Stimulated activated CD8-positive, alpha-beta memory T cell treated with anti-CD3 and anti-CD28 coated beads, Interleukin-4, amount 100 ng/mL, for 48 hours (primary cell): ENCODE measurements around the gene ATRIP.
A peak's percentile ranks its signal among the peaks of the same experiment; 100 is the strongest.
"Not testable (repeated sequence)": the region's sequence is repeated elsewhere in the genome, so short reads cannot be mapped to it uniquely, and the experiment has no call there.

Source experiments
- DNase-seq: peaks from one replicate; pipeline ENCODE4 v3.0.0-alpha.2; 2020

Gene ATRIP

DNA sequence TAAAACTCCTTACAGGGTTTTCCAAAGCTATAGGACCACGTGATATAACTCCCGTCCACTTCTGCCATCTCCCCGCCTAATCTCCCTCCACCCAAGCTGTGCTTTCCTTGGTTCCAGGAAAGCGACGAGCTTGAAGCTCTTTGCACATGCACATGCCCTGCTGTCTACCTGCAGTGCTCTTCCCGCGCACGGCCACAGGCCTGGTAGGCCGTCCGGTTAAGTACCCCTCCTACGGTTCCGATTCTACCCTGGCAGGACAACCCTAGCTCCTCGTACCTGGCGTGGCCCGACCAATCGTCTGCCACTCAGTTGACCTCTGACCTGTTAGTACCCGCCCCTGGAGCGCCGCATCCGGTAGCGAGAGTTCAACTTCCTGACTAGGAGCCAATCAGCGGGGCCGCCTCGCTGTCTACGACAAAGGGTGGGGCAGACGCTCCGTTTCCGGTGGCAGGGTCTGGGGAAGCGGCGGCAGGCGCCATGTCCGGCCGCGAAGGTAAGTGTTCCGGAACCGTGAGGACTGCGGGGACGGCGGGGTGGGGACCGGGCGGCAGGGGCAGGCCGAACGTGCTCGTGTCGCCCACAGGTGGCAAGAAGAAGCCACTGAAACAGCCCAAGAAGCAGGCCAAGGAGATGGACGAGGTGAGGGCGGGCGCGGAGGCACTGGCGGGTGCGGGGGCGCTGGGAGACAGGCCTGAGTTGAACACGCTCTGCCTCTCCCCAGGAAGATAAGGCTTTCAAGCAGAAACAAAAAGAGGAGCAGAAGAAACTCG, 6.5 kb upstream of the ATRIP start, which contains the start of the genes CCDC51 and TMA7:
Gene CCDC51, minus strand, starts transcription at position 300 of the 770 bp plus-strand sequence. CDS start 4,991 bp downstream, outside the sequence.
Gene TMA7, plus strand, starts transcription at position 438 of the 770 bp plus-strand sequence. Its CDS starts 40 bp downstream, at position 478.
- peak; percentile 99 for DNase-seq

DNA sequence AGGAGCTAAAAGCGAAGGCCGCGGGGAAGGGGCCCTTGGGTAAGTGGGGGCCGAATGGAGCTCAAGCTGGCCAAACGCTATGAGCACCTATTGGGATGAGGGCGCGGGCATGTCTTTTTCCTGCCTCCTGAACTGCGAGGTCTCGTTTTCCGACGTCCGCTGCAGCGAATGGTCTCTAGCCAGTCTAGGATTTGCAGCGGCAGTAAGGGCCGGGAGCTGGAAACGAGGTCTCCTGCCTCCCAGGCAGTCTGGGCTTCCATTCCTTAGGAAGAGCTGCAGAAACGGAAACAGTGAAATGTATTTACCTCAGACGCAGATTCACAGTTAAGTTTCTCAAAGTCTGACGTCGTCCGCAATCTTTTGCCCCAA, 6.0 kb upstream of the ATRIP start:
- DNase-seq, result no peak

DNA sequence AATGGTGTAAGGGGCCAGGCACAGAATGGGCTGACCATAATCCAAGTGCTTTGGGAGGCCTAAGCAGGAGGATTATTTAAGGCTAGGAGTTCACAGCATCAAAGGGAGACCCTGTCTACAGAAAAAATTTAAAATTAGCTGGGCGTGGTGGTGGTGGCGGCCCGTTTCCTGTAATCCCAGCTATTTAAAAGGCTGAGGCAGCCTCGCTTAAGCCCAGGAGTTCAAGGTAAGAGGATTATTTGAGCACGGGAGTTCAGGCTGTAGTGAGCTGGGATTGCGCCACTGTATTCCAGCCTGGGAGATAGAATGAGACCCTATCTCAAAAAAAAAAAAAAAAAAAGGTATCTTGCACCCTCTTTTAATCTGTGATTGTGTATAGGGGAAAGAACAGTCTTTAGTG, 4.6 kb upstream of the ATRIP start:
- DNase-seq, result no peak

DNA sequence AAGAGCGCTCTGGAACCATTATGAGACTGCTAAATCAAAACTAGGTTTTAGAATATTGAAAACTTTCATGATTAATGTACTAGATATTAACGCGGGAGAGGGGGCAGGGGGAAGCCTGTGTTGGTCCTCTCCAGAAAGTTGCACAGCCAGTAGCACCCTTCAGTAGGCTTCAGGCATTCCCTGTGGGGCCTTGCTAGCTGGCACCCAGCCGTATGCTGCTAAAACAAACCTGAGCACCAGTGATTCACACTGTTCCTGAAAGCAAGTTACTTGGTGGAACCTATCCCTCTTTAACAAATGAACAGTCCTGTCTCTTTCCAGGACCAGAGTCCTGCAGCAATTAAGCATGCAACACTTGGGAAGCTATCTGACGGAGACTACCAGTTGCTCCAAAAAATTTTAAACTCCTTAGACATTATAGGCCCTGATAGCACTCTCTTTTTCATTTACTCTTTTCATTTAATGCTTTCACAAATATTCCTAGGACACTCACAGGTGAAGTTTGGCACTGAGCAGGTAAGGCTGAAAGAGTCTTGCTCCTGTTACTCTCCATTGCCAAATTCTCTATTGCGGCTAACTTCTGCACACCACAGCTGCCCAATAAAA, 1.2 kb upstream of the ATRIP start:
- DNase-seq, result no peak

DNA sequence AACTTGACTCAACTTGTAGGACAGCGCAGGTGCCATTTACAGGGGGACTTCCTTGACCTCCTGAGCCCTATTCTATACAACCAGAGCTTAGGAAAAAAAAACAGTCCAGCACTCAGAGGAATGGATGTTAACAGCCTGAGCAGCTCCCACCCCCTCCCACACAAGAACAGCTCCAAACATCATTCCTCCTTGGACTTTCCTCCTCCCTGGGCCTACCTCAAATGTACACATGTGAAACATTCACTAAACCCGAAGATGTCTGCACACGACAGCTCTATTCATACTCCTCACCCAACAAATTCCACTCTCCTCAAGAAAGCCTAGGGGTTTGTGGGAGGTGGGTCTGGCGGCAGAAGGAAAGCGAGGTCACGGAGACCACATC, 503 bp upstream of the ATRIP start:
- no peak for DNase-seq

DNA sequence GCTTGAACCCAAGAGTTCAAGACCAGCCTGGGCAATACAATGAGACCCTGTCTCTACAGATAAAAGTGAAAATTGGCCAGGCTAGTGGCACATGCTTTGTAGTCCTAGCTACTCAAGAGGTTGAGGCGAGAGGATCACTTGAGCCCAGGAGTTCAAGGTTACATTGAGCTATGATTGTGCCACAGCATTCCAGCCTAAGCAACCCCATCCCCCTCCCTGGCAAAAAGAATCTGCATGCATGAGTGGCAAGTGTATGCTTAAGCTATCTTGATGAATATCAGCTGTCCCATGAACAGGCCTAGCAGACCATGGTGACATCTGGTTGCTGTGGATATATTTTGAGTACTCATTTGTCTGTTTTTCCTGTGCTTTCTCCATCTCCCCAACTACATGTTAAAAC, 4.7 kb downstream of the ATRIP start:
- DNase-seq, result no peak

DNA sequence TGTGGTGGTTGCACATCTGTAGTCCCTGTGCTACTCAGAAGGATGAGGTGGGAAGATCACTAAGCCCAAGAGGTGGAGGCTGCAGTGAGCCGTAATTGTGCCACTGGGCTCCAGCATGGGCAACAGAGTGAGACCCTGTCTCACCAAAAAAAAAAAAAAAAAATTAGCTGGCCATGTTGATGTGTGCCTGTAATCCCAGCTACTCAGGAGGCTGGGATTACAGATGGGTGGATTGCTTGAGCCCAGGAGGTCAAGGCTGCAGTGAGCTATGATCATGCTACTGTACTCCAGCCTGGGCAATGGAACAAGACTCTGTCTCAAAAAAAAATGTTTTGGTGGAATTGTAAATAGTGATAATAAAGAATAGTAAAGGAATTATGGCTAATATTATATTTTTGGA, 9.9 kb downstream of the ATRIP start:
- DNase-seq, result no peak

DNA sequence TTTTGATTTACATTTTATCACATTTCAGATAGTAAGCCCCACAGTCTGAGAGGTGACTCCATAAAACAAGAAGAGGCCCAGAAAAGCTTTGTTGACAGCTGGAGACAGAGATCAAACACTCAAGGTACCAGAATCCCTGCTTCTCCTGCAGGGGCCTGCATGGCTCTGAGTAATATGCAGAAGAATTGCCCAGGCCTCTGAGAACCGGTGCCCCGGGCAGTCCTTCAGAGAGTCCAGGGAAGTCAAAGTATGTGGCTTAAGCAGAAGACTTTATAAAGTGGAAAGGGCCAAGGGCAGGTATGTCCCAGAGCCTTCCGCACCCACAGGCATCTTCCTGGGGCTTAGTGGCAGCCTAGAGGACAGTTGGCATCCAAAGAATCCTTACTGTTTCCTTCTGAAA, 12.8 kb downstream of the ATRIP start:
- DNase-seq, result no peak

DNA sequence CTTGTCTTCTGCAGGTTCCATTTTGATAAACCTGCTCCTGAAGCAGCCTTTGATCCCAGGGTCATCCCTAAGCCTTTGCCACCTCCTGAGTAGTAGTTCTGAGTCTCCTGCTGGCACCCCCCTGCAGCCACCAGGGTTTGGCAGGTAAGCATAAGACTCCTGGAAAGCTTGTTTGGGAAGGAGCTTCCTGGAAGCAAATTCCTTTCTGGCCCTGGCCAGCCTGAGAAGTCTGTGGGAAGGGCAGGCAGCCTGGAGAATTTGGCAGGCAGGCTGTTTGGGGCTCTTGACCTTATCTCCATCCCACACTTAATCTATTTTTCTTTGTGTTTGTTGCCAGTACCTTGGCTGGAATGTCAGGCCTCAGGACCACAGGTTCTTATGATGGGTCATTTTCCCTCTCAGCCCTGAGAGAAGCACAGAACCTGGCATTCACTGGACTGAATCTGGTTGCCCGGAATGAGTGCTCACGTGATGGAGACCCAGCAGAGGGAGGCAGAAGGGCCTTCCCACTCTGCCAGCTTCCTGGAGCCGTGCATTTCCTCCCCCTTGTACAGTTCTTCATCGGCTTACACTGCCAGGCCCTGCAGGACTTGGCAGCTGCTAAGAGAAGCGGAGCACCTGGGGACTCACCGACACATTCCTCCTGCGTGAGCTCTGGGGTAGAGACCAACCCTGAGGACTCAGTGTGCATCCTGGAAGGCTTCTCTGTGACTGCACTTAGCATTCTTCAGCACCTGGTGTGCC, 13.4 kb downstream of the ATRIP start:
- no peak for DNase-seq

DNA sequence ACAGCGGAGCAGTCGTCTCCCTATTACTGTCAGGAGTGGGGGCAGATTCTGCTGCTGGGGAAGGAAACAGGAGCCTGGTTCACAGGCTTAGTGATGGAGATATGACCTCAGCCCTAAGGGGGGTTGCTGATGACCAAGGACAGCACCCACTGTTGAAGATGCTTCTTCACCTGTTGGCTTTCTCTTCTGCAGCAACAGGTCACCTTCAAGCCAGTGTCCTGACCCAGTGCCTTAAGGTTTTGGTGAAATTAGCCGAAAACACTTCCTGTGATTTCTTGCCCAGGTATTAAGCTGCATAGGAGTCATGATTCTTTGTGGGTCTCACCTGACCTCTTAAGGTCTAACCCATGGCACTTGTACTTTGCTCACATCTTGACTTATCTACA, 14.0 kb downstream of the ATRIP start:
- no peak for DNase-seq

DNA sequence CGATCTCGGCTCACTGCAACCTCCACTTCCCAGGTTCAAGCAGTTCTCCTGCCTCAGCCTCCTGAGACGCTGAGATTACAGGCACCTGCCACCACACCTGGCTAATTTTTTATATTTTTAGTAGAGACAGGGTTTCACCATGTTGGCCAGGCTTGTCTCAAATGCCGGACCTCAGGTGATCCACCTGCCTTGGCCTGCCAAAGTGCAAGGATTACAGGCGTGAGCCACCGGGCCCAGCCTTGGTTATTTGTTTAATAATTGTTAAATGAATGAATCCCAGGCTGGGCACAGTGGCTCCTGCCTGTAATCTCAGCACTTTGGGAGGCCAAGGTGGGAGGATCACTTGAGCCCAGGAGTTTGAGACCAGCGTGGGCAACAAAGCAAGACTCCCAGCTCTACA, 15.2 kb downstream of the ATRIP start:
- not testable (repeated sequence) for DNase-seq

DNA sequence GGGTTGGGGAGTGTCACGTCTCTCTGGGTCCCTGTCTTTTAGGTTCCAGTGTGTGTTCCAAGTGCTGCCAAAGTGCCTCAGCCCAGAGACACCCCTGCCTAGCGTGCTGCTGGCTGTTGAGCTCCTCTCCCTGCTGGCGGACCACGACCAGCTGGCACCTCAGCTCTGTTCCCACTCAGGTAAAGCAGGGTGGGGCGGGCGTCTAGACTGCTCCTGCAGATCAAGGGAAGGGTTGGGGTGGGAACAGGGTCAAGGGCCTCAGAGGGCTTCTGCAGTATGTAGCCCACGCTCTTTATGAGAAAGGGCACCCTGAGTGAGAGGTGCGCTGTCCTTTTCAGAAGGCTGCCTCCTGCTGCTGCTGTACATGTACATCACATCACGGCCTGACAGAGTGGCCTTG, 17.2 kb downstream of the ATRIP start:
- no peak for DNase-seq

DNA sequence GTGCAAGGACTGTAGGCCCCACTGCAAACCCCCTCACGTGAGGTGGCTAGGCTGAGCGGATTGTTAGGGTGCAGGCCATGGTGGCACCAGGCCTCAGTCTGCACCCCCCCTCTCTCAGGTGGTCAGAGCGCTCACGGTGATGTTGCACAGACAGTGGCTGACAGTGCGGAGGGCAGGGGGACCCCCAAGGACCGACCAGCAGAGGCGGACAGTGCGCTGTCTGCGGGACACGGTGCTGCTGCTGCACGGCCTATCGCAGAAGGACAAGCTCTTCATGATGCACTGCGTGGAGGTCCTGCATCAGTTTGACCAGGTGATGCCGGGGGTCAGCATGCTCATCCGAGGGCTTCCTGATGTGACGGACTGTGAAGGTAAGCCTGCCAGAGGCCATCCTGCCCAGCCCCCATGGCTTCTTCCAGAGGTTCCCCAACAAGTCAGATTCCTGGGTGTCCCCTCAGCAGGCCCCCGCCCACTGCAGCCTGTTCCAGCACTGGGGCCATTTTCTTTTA, 18.2 kb downstream of the ATRIP start:
- DNase-seq, result no peak

DNA sequence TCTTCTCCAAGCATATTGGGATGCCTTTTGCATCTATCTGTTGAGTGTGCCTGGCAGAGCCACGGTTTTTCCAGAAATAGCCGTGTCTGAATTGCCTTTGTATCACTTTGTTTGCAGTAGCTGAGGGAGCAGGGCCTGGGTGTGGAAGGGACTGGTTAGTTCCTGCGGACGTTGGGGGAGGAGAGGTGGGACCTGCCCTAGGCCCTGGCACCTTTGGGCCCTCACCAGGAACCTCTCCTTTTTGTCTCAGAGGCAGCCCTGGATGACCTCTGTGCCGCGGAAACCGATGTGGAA, 18.6 kb downstream of the ATRIP start:
- no peak for DNase-seq

DNA sequence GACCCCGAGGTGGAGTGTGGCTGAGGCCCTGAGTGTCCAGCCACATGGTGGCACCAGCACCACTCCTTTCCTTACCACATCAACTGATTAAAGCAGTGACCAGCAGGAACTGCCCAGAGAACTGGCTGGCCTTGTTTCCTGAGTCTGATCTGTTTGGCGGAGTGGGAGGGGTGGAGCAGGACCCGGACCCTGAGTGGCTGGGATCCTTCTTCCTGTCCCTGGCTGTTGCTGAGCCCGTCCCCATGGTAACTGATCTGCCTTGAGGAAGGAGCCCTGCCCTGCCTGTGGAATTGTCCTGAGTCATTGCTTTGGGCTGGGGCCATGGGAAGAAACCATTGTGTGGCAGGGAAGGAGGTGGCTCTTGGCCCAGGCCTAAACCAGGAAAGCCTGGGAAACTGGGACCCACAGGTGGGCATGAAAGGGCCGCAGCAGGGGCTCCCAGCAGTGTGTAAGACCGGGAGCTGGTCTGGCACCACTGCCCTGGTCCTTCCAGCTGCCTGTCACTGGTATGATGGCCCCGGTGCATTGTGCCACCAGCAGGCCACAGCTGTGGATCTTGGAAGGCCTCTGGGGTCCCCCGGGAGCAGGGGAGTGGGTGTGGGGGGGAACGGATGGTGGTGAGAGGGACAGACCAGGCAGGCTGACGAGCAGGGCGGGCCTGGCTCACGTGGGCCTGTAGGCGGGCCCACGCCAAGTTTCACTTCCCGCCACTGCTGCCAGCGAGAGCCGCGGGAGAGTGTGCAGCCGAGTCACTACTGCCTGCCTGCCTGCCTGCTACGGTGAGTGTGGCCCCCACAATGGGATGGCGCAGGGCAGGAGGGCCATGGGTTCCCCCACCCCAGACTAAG, 19.2 kb downstream of the ATRIP start:
- DNase-seq, result peak; percentile 84

DNA sequence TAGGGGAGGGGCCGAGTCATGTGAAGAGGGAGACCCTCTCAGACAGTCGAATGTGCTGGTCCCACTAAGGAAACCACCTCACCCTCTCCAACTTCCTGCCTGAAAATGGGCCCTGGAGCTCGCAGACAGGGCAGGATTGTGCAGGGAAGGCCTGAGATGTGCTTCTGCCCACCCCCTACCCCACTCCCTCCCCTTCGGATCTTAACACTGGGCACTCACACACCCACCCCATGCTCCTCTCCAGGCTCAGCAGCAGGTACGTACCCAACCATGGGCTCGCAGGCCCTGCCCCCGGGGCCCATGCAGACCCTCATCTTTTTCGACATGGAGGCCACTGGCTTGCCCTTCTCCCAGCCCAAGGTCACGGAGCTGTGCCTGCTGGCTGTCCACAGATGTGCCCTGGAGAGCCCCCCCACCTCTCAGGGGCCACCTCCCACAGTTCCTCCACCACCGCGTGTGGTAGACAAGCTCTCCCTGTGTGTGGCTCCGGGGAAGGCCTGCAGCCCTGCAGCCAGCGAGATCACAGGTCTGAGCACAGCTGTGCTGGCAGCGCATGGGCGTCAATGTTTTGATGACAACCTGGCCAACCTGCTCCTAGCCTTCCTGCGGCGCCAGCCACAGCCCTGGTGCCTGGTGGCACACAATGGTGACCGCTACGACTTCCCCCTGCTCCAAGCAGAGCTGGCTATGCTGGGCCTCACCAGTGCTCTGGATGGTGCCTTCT, 20.0 kb downstream of the ATRIP start:
- no peak for DNase-seq

DNA sequence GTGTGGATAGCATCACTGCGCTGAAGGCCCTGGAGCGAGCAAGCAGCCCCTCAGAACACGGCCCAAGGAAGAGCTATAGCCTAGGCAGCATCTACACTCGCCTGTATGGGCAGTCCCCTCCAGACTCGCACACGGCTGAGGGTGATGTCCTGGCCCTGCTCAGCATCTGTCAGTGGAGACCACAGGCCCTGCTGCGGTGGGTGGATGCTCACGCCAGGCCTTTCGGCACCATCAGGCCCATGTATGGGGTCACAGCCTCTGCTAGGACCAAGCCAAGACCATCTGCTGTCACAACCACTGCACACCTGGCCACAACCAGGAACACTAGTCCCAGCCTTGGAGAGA, 20.5 kb downstream of the ATRIP start:
- DNase-seq, result no peak

DNA sequence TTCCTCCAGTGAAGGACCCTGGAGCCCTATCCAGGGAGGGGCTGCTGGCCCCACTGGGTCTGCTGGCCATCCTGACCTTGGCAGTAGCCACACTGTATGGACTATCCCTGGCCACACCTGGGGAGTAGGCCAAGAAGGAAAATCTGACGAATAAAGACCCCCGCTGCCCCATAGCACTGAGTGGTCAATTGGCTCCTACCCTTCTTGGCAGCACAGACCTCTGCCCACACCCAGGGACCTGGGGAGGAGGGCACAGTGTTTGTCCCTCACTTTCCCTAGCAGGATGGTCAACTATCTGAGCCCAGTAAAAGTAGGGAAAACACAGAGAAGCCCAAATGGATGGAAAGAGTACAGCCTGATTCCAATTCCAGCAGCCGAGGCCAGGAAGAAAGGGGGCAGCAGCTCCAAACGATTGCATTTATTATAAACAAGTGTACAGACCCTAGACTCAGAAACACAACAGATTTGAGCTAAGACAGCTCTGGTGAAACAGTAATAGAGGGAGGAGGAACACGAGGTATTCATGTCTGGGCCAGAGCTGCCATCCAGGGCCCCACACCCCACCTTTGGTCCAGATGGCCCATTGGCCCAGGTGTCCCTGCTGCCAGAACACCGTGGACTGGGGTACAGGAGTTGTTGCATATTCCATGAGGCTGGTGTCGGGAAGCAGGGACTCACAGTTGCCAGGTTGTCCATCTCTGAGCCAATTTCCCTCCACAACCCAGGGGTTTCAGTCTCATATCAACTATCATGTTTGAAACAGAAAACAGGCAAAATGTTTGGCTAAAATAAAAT, 21.1 kb downstream of the ATRIP start:
- DNase-seq, result no peak

DNA sequence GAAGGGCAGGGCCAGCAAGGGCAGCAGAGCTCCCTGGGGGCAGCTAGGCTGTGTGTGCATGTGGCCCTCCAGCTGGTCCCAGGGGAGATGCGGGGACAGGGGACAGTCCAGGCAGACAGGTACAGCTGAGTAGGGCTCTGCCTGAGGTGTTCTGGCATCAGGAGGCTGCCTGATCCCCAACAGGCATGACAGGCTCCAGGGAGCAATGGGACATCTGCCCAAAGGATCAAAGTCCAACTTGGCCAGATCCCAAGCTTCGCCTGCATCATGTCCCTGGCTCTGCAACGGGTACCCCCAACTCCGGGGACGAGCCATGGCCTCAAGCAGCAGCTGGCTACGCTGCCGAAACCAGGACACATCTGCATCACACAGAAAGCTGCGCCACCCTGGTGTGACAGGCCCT, 21.8 kb downstream of the ATRIP start:
- DNase-seq, result no peak

DNA sequence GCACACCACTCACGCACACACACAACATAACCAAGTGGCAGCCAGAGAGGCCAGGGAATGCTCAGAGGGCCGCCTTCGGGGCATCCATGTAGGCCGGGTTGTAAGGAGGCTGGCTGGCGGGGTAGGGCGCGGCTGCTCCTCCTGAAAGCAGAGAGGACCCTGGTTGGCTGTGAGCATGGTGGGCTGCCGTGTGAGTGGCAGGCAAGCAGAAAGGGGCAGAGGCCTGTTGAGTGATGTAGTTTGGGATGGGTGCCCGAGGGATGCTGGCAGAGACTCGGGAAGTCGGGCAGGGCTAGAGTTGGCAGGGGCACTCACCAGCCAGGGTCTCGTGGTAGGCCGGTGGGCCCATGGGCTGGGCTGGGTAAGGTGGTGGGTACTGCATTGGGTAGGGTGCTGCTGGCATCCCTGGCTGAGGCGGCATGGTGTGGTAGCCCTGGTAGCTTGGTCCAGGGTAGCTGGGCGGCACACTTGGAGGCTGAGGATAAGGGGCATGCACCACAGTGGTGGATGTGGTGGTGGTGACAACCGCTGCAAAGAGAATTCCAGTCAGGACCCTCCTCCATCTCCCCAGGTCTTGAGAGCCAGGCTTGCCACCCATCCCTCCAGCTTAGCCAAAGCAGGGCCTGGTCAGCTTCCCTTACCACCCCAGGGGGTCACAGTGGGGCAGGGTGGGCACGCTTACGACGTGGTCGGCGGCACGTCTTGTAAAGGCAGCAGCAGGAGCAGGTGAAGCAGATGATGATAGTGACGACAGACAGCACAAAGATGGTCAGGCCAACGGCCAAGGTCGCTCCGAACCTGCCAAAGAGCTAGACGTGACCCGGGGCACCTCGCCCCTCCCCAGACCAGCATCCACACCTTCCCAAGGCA, 22.7 kb downstream of the ATRIP start:
- no peak for DNase-seq

DNA sequence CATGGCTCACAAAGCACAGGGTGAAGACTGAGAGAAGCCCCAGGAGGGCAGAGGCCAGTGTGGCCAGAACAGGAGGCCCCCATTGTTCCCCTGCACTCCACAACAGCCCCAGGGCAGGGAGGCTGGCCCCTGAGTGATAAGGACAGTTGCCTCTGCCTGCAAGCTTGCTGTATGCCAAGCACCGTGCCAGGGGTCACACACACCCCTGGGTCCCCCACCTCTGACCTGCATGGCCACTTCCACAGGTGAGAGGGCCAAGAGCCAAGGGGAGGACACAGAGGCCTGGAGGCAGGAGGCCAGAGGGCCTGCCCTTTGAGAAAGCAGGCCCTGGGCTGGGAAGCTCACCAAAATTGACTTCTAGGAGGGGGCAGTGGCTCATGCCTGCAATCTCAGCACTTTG, 23.7 kb downstream of the ATRIP start:
- no peak for DNase-seq
